HG03457 (cell line): Measurements from ENCODE around the gene CFAP43.

ENCODE experiments used
- ATAC-seq: cut with Tn5 transposase; IDR thresholded peaks from one replicate; pipeline ENCODE4 v1.9.1; 2021; ENCODE audit warnings: moderate number of reproducible peaks; ENCODE audit not compliant: unreplicated experiment

Gene CFAP43

DNA sequence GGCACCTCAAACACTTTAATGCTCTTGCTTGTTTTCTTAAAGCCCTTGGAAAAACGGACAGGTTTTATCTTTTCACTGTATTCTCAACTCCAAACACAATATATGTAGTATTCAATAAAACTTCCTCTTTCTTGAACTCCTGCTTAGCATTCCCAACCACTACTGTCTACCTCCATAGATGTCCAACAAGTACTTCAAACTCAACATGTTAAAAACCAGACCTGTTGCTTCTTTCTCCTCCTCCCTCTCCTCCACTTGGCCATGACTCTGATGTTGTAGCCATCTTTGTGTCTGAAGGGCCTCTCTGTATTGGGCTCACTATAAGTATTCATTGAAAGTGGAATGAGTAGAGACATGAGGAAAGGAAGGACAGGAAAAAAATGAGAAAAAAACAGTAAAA is 130.3 kb downstream of the CFAP43 start:
- no peak for ATAC-seq

DNA sequence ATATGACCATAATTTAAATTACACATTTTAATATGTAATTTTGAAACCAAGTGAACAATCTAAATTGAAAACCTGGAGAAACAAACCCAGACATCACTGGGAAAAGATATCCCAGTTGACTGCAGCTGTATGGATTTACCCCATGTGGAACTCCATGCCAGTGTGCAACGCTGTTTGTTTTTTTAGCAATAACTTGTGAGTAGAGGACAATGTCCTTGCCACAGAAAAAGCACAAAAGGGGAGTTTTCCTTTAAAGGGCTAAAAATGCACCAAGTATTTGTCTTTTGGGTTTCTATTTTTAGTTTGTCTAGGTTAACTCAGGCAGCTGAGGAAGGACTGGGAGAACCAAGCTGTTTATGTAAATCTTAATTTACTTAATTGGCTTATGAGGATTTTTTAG is 131.4 kb downstream of the CFAP43 start:
- no peak for ATAC-seq

DNA sequence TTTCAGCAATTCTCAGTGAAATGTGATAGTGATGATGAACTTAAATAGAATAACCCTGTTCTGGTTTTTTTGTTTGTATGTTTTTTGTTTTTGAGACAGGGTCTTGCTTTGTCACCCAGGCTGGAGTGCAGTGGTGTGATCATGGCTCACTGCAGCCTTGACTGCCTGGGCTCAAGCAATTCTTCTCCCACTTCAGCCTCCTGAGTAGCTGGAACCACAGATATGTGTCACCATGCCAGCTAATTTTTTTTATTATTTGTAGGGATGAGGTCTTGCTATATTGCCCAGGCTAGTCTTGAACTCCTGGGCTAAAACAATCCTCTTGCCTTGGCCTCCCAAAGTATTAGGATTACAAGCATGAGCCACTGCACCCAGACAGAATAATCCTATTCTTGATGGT is 132.2 kb downstream of the CFAP43 start:
- ATAC-seq = no peak

- ATAC-seq = no peak
Observed at GRCh38 chr10:104099269-104099668, 132.9 kb downstream of the CFAP43 start.

DNA sequence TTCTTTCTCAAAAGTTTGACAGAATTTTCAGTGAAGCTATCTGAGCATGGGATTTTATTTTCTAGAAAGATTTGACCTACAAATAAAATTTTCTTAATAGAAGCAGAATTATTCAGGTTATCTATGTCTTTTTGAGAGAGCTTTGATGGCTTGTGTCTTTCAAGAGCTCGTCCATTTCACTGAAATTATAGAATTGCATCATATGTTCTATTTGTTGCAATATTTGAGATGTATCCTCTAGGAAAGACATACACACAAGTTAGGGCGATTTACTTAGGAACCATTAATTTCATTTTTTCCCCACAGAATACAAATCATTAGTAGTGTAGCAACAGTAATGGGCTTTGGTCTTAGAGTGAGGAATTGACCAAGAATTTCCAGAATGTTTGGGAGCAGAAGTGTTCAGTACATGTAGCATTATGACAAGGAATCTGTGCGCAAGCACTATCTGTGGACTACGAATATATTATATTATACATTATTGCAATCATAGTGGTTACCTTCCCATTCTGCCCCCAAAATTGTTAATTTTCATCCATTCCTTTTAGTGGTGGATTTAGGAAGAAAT is 133.7 kb downstream of the CFAP43 start:
- no peak for ATAC-seq

DNA sequence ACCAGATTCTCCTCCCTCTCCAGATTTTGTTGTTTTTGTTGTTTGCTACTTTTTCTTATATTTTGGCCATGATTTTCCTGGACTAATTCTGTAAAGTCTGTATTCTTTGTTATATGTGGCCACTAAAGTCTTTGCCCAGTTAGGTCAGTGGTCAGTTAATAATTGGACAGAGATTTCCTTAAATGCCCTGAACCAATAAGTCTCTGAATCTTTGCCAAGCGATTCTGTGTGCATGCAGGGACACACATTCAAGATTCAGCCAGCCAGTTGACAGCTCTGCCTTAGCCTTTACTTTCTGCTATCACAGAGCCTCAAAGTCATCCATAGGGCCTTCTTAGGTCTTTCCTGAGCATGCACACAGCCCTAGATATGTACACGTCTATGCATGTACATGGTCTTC is 135.5 kb downstream of the CFAP43 start:
- no peak for ATAC-seq

- ATAC-seq = no peak
Observed at GRCh38 chr10:104092749-104093148, 139.4 kb downstream of the CFAP43 start.

- ATAC-seq = no peak
Observed at GRCh38 chr10:104090611-104091010, 141.6 kb downstream of the CFAP43 start.

DNA sequence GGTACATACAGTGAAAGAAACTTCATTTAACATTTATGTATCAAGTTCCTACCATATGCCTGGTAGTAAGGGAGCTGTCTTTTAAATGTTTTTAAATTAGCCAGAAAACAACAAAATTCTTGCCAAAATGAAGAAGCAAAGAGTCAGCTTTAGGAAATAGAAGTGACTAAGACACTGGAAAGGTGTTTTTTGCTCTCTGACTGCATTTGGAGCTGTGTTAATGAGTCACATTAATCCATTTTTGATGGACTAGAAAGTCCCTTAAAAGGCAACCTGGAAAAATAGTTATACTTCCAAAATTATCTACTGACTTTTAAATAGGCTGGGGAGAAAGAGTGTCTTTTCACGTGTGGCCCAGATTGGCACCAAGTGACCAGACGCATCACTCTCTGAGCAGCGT is 142.5 kb downstream of the CFAP43 start:
- ATAC-seq = no peak

DNA sequence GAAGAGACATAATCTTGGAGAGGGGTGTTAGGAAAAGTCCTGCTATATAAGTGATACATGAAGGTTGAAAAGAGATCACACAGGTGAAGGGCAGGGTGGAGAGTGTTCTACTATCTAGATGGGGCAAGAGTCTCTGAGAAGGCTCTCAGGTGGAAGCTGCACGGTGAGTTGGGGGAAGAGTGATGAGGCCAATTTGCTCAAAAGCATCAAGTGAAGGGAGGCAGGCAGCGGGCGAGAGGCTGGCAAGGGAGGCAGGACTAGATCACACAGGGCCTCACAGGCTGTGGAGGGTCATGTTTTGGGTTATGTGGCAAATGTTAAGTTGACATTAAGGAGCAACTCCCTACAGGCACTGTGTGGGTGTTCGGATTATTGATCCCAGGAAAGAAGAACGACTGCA is 143.9 kb downstream of the CFAP43 start:
- no peak for ATAC-seq

DNA sequence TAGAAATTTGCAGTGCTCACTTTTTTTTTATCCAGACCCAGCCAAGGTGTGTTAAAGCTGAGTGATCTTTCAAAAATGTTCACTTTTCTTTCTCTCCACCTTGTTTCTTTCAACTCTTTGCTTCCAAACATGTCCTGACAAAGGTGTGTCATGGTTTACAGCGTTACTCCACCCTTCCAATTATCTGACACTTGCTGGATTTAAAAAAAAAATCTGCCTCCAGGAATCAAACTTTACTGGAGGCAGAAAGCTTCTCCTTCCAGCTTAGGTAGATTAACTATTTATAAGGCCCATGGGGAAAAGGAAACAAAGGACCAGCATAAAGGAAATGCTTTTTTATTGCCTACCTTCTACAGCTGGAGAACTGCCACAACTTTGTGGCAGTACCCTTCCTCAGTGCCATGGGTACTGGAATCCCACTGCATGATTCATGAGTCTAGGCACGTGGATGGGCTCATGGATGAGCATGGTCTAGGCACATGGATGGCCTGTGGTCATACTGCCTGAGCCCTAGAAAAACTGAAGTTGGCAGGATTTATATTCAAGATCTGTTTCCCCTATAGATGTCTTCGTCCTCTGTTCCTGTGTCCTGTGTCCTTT is 146.3 kb downstream of the CFAP43 start, which contains the start of gene COL17A1:
TSS of gene COL17A1 (minus strand) at position 80 of the 600 bp plus-strand sequence. CDS start 5,207 bp downstream, outside the sequence.
- no peak for ATAC-seq

- ATAC-seq = no peak
Observed at GRCh38 chr10:104084482-104085142, 147.6 kb downstream of the CFAP43 start.

GRCh38 chr10:104081998-104082397 is 150.2 kb downstream of the CFAP43 start:
- no peak for ATAC-seq

- ATAC-seq = no peak
Observed at GRCh38 chr10:104080762-104081161, 151.4 kb downstream of the CFAP43 start.
